ENCODE results near the gene FOSL1. TPM values are rescaled to one million over a fixed set of nuclear protein-coding genes. Genes with fewer than 3 reads are reported as not detected.

The FOSL1 gene
- total RNA-seq, 3 donors from 2014 or later (not counting 1 experiment from before 2014, with no cell fraction given): 3.4 to 9.0 (median 6.8) TPM

DNA sequence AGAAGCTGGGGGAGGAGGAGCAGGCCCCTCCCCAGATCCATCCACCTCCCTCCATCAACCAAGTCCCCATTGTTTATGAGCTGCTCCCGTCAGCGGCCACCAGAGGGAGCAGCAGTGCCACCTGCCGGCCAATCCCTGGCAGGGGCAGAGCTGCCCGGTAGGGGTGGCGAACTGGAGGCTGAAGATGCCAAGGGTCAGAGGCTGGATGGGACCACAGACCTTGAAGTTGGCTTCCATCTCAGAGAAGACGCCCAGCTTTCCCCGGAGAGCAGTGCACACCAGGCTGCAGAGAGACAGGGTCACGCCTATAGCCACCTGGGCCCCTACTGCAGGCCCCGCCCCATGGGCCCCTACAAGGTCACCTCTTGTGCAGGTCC, 15.5 kb downstream of the FOSL1 start:
- Histone ChIP-seq H3K27me3 (ENCODE audit: control insufficient read depth, insufficient read depth, low read length) (no peaks in the 10 kb centered on the region), H3K4me3 (ENCODE audit: low read length) (no peak overlapping the region), H3K4me1 (ENCODE audit: control insufficient read depth, insufficient read depth, low read length) (peaks cover 76% of the 10 kb centered on the region), H3K36me3 (ENCODE audit: control insufficient read depth, insufficient read depth, low read length) (peaks cover 34% of the 10 kb centered on the region), H3K27ac (ENCODE audit: low read length) (peak overlapping the region; percentile 20), H3K9me3 (ENCODE audit: control insufficient read depth, insufficient read depth, low read length) (no peaks in the 10 kb centered on the region)
- DNase-seq (peak; percentile 82 to 92), ATAC-seq (peak; percentile 48 to 63 (median 56))
- H3K27ac Mint-ChIP-seq: peak overlapping the region; percentile 83 to 84
- intact Hi-C loops (cut with micrococcal nuclease): loop anchor here (1.0 kb wide), 1 partner anchor 105 kb away; no protein-coding TSS in a partner anchor
- no peaks in the 10 kb centered on the region for H3K36me3 Mint-ChIP-seq
- peak overlapping the region; percentile 59 for H3K4me3 Mint-ChIP-seq
- peaks cover 57 to 79% of the 10 kb centered on the region in 2 donors for H3K4me1 Mint-ChIP-seq
- TF ChIP-seq, protein P1, sequence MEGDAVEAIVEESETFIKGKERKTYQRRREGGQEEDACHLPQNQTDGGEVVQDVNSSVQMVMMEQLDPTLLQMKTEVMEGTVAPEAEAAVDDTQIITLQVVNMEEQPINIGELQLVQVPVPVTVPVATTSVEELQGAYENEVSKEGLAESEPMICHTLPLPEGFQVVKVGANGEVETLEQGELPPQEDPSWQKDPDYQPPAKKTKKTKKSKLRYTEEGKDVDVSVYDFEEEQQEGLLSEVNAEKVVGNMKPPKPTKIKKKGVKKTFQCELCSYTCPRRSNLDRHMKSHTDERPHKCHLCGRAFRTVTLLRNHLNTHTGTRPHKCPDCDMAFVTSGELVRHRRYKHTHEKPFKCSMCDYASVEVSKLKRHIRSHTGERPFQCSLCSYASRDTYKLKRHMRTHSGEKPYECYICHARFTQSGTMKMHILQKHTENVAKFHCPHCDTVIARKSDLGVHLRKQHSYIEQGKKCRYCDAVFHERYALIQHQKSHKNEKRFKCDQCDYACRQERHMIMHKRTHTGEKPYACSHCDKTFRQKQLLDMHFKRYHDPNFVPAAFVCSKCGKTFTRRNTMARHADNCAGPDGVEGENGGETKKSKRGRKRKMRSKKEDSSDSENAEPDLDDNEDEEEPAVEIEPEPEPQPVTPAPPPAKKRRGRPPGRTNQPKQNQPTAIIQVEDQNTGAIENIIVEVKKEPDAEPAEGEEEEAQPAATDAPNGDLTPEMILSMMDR (IDR thresholded peaks at IDR 0.05): peak; percentile 99
- no peaks in the 10 kb centered on the region for H3K9me3 Mint-ChIP-seq
- WGBS (ENCODE audit: insufficient coverage): 23% methylated on average over 9 of the region's 9 CpGs
- H3K27me3 Mint-ChIP-seq (ENCODE audit: low read depth in 2 of 2): no peaks in the 10 kb centered on the region

DNA sequence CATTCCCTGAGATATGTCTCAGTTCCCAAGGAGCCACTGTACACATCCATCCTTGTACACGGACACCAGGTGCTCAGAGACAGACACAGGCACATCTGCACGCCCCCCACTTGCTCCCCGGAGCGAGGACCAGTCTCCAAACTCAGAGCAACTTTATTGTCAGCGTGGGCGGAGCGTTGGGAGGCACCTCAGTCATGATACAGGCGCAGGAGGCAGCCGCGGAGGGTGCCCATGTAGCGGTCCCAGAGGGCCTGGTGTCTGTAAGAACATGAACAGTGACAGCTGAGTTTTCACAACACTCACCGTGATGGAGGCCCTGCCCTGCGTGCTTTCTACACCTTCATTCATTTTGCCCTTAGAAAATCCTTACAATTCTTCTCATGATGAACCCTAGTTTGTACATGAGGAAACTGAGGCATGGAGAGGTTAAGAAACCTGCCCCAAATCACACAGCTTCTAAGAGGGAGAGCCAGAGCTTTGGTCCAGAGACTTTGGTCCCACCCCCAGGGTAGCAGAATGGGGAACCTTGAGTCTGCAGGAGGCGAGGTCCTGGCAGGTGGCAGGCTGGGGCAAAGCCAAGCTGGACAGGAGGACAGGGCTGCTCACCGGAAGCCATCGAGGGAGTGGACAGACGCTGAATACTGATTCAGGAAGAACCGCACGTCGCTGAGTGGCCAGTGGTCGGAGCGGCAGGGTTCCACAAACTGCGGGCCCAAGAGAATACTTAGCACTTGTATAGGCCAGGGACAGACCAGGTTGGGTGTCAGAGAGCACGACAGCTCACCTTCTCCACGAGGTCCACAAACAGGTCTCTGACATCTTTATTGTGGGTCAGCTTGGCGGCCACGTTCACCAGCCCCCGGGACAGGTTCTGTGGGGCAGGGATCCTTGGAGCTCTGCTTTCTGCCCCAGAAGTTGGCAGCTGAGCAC, 16.1 kb downstream of the FOSL1 start:
- Histone ChIP-seq H3K27me3 (ENCODE audit: control insufficient read depth, insufficient read depth, low read length) (no peaks in the 10 kb centered on the region), H3K4me3 (ENCODE audit: low read length) (no peak overlapping the region), H3K4me1 (ENCODE audit: control insufficient read depth, insufficient read depth, low read length) (peaks cover 76% of the 10 kb centered on the region), H3K9me3 (ENCODE audit: control insufficient read depth, insufficient read depth, low read length) (no peaks in the 10 kb centered on the region), H3K36me3 (ENCODE audit: control insufficient read depth, insufficient read depth, low read length) (peaks cover 34% of the 10 kb centered on the region), H3K27ac (ENCODE audit: low read length) (no peak overlapping the region)
- 84% methylated on average over 28 of the region's 28 CpGs for WGBS (ENCODE audit: insufficient coverage)
- DNase-seq (no peak), ATAC-seq (no peak)
- Mint-ChIP-seq H3K4me3 (peak overlapping the region; percentile 59), H3K27me3 (ENCODE audit: low read depth in 2 of 2) (no peaks in the 10 kb centered on the region), H3K9me3 (no peaks in the 10 kb centered on the region), H3K4me1 (peaks cover 55 to 79% of the 10 kb centered on the region in 2 donors), H3K36me3 (no peaks in the 10 kb centered on the region), H3K27ac (peak overlapping the region; percentile 83 to 84)
- intact Hi-C loops (cut with micrococcal nuclease): loop anchor here (1.0 kb wide), 1 partner anchor 105 kb away; no protein-coding TSS in a partner anchor
- TF ChIP-seq, protein P1 (IDR thresholded peaks at IDR 0.05): no peak

DNA sequence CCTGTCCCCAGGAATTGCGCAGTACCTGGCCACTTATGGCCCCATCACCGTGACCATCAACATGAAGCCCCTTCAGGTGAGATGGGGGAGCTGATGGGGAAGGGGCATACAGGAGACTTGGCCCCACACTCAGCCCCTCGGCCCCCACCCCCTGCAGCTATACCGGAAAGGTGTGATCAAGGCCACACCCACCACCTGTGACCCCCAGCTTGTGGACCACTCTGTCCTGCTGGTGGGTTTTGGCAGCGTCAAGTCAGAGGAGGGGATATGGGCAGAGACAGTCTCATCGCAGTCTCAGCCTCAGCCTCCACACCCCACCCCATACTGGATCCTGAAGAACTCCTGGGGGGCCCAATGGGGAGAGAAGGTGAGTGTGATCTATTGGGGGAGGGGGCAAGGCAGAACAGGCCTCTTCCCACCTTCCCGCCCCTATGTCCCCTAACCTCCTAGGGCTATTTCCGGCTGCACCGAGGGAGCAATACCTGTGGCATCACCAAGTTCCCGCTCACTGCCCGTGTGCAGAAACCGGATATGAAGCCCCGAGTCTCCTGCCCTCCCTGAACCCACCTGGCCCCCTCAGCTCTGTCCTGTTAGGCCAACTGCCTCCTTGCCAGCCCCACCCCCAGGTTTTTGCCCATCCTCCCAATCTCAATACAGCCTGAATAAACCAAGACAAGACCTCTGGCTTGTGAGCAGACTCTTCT, 17.0 kb downstream of the FOSL1 start:
- 90% methylated on average over 10 of the region's 13 CpGs for WGBS (ENCODE audit: insufficient coverage)

More for the DNA sequence above, 17.0 kb downstream of the FOSL1 start:
- intact Hi-C loops (cut with micrococcal nuclease): no loop called here
- H3K4me3 ChIP-seq (ENCODE audit: low read length): no peak overlapping the region
- H3K9me3 Mint-ChIP-seq: no peaks in the 10 kb centered on the region
- no peaks in the 10 kb centered on the region for H3K9me3 ChIP-seq (ENCODE audit: control insufficient read depth, insufficient read depth, low read length)
- ATAC-seq (no peak), DNase-seq (no peak)
- TF ChIP-seq, protein P1 (IDR thresholded peaks at IDR 0.05): no peak
- H3K36me3 Mint-ChIP-seq: no peaks in the 10 kb centered on the region
- peak overlapping the region; percentile 6 for H3K4me3 Mint-ChIP-seq
- H3K27me3 ChIP-seq (ENCODE audit: control insufficient read depth, insufficient read depth, low read length): no peaks in the 10 kb centered on the region
- H3K4me1 ChIP-seq (ENCODE audit: control insufficient read depth, insufficient read depth, low read length): peaks cover 78% of the 10 kb centered on the region
- H3K27ac Mint-ChIP-seq: peak overlapping the region; percentile 83 to 84
- no peak overlapping the region for H3K27ac ChIP-seq (ENCODE audit: low read length)
- H3K36me3 ChIP-seq (ENCODE audit: control insufficient read depth, insufficient read depth, low read length): peaks cover 34% of the 10 kb centered on the region
- H3K4me1 Mint-ChIP-seq: peaks cover 55 to 79% of the 10 kb centered on the region in 2 donors
- H3K27me3 Mint-ChIP-seq (ENCODE audit: low read depth in 2 of 2): no peaks in the 10 kb centered on the region
